Mesothelial cell of epicardium (in vitro differentiated cells): ENCODE measurements around the gene FGF6. TPM values are rescaled to one million over a fixed set of nuclear protein-coding genes. Genes with fewer than 3 reads are reported as not detected.

Experiments
- DNase-seq, 2 experiments: peaks; one replicate each; pipeline ENCODE4 v3.0.0; 2021; ENCODE audit warnings: low spot score in 2 of 2; ENCODE audit not compliant: unreplicated experiment in 2 of 2
- H3K27ac Mint-ChIP-seq: 2 replicates; pipeline ENCODE4 v1.8.0; 2021; ENCODE audit warnings: mixed read lengths
- H3K27me3 Mint-ChIP-seq: 2 replicates; pipeline ENCODE4 v1.8.0; 2021; ENCODE audit warnings: low read depth, mixed read lengths
- H3K36me3 Mint-ChIP-seq: 2 replicates; pipeline ENCODE4 v1.8.0; 2021; ENCODE audit warnings: mixed read lengths
- H3K4me1 Mint-ChIP-seq: 2 replicates; pipeline ENCODE4 v1.8.0; 2021; ENCODE audit warnings: mixed read lengths
- H3K4me3 Mint-ChIP-seq: 2 replicates; pipeline ENCODE4 v1.8.0; 2021; ENCODE audit warnings: mild to moderate bottlenecking, moderate library complexity, mixed read lengths
- H3K9me3 Mint-ChIP-seq: 2 replicates; pipeline ENCODE4 v1.8.0; 2021; ENCODE audit warnings: mixed read lengths
- CTCF ChIP-seq: fragments of 200-600 bp; sonication (generic); IDR thresholded peaks from one replicate; pipeline ENCODE4 v1.5.0; 2021; ENCODE audit warnings: antibody characterized with exemption; ENCODE audit not compliant: unreplicated experiment
- total RNA-seq: library from RNA; stranded (reverse); gene quantifications from 3 replicates; pipeline ENCODE4 v1.2.1, GENCODE V29; 2021

The FGF6 gene
- total RNA-seq, 1 donor from 2014 or later = not detected

GRCh38 chr12:4439736-4440135 lies 5.9 kb downstream of the FGF6 start:
- TF ChIP-seq CTCF = no peak

GRCh38 chr12:4438834-4439596 lies 6.6 kb downstream of the FGF6 start:
- Mint-ChIP-seq H3K27ac (no peak overlapping the region), H3K4me1 (peaks cover 17% of the 10 kb centered on the region), H3K27me3 (peaks cover 32% of the 10 kb centered on the region), H3K4me3 (no peak overlapping the region), H3K9me3 (no peaks in the 10 kb centered on the region), H3K36me3 (no peaks in the 10 kb centered on the region)
- no peak for TF ChIP-seq CTCF
- peak in 1 of 2 experiments; percentile 13 for DNase-seq

More at GRCh38 chr12:4439736-4440135, 5.9 kb downstream of the FGF6 start:
- no peaks in the 10 kb centered on the region for H3K9me3 Mint-ChIP-seq
- peaks cover 37% of the 10 kb centered on the region for H3K27me3 Mint-ChIP-seq
- H3K4me3 Mint-ChIP-seq = no peak overlapping the region
- H3K27ac Mint-ChIP-seq = no peak overlapping the region
- no peaks in the 10 kb centered on the region for H3K36me3 Mint-ChIP-seq
- H3K4me1 Mint-ChIP-seq = peaks cover 17% of the 10 kb centered on the region
- DNase-seq = no peak

GRCh38 chr12:4435537-4435936 lies 10.1 kb downstream of the FGF6 start:
- Mint-ChIP-seq H3K36me3 (no peaks in the 10 kb centered on the region), H3K27ac (no peak overlapping the region), H3K27me3 (peaks cover 10% of the 10 kb centered on the region), H3K9me3 (no peaks in the 10 kb centered on the region), H3K4me1 (peaks cover 3% of the 10 kb centered on the region), H3K4me3 (no peak overlapping the region)
- no peak for TF ChIP-seq CTCF
- no peak for DNase-seq

- Mint-ChIP-seq H3K27me3 (peaks cover 6% of the 10 kb centered on the region), H3K27ac (no peak overlapping the region), H3K4me1 (peaks cover 3% of the 10 kb centered on the region), H3K9me3 (no peaks in the 10 kb centered on the region), H3K36me3 (no peaks in the 10 kb centered on the region), H3K4me3 (no peak overlapping the region)
- DNase-seq = no peak
- no peak for TF ChIP-seq CTCF
Measured at GRCh38 chr12:4434706-4435425, 10.7 kb downstream of the FGF6 start.

GRCh38 chr12:4434301-4434700 lies 11.3 kb downstream of the FGF6 start:
- H3K9me3 Mint-ChIP-seq = no peaks in the 10 kb centered on the region
- H3K4me1 Mint-ChIP-seq = peaks cover 3% of the 10 kb centered on the region
- H3K27me3 Mint-ChIP-seq = peaks cover 3% of the 10 kb centered on the region
- H3K27ac Mint-ChIP-seq = no peak overlapping the region
- TF ChIP-seq CTCF = no peak
- no peak overlapping the region for H3K4me3 Mint-ChIP-seq
- no peak for DNase-seq
- no peaks in the 10 kb centered on the region for H3K36me3 Mint-ChIP-seq
